MM.1S (cell line): Measurements from ENCODE around the gene PTGDS.
"Not testable (repeated sequence)": the region's sequence is repeated elsewhere in the genome, so short reads cannot be mapped to it uniquely, and the experiment has no call there.

Experiments used
- DNase-seq: peaks from one replicate; pipeline ENCODE4 v3.0.0-alpha.2; 2015
- H2AFZ ChIP-seq: fragments of 300-600 bp; sonication (generic); 2 replicates; pipeline ENCODE4 v1.6.0; 2016; ENCODE audit warnings: antibody characterized with exemption, low read length
- H3F3A ChIP-seq: fragments of 300-600 bp; sonication (generic); 2 replicates; pipeline ENCODE4 v1.6.1; 2016; ENCODE audit warnings: mild to moderate bottlenecking, antibody characterized with exemption, low read length, moderate library complexity, mixed read lengths; ENCODE audit not compliant: insufficient read depth
- H3K27ac ChIP-seq: fragments of 300-600 bp; sonication (generic); 2 replicates; pipeline ENCODE4 v1.5.1; 2016; ENCODE audit warnings: mild to moderate bottlenecking, low read length
- H3K27me3 ChIP-seq: fragments of 300-600 bp; sonication (generic); replicated peaks from 2 replicates; pipeline ENCODE4 v1.6.0; 2016; ENCODE audit warnings: low read length; ENCODE audit not compliant: insufficient read depth
- H3K36me3 ChIP-seq: fragments of 300-600 bp; sonication (generic); replicated peaks from 2 replicates; pipeline ENCODE4 v1.6.1; 2016; ENCODE audit warnings: mild to moderate bottlenecking, low read length, mixed read lengths; ENCODE audit not compliant: insufficient read depth
- H3K4me1 ChIP-seq: fragments of 300-600 bp; sonication (generic); 2 replicates; pipeline ENCODE4 v1.6.1; 2016; ENCODE audit warnings: low read length, mixed read lengths
- H3K4me2 ChIP-seq: fragments of 300-600 bp; sonication (generic); 2 replicates; pipeline ENCODE4 v1.6.0; 2016; ENCODE audit warnings: low read depth, low read length
- H3K4me3 ChIP-seq: fragments of 300-600 bp; sonication (generic); 2 replicates; pipeline ENCODE4 v1.5.1; 2016; ENCODE audit warnings: low read length, mixed read lengths
- H3K79me2 ChIP-seq: fragments of 300-600 bp; sonication (generic); 2 replicates; pipeline ENCODE4 v1.6.1; 2016; ENCODE audit warnings: mixed run types, low read length, mixed read lengths
- H3K9ac ChIP-seq: fragments of 300-600 bp; sonication (generic); 2 replicates; pipeline ENCODE4 v1.6.1; 2016; ENCODE audit warnings: low read length, mixed read lengths
- H3K9me2 ChIP-seq: fragments of 300-600 bp; sonication (generic); replicated peaks from 2 replicates; pipeline ENCODE4 v1.6.1; 2016; ENCODE audit warnings: mild to moderate bottlenecking, low read length, mixed read lengths; ENCODE audit not compliant: insufficient read depth
- H3K9me3 ChIP-seq: fragments of 300-600 bp; sonication (generic); replicated peaks from 2 replicates; pipeline ENCODE4 v1.6.1; 2016; ENCODE audit warnings: mild to moderate bottlenecking, low read length, mixed read lengths; ENCODE audit not compliant: insufficient read depth
- H4K20me1 ChIP-seq: fragments of 300-600 bp; sonication (generic); 2 replicates; pipeline ENCODE4 v1.6.1; 2016; ENCODE audit warnings: mild to moderate bottlenecking, low read length, moderate library complexity, mixed read lengths; ENCODE audit not compliant: insufficient read depth
- CTCF ChIP-seq: fragments of 300-600 bp; sonication (generic); IDR thresholded peaks from 2 replicates; pipeline ENCODE4 v1.5.1; 2016; ENCODE audit warnings: antibody characterized with exemption, low read length, mixed read lengths
- EZH2 ChIP-seq: fragments of 300-600 bp; sonication (generic); optimal IDR thresholded peaks from 2 replicates; pipeline ENCODE3; 2017; ENCODE audit warnings: low read depth, mild to moderate bottlenecking, antibody characterized with exemption, low read length, mixed read lengths
- EZH2phosphoT487 ChIP-seq: fragments of 300-600 bp; sonication (generic); IDR thresholded peaks from 2 replicates; pipeline ENCODE4 v1.6.1; 2018; ENCODE audit warnings: antibody characterized with exemption, low read length

PTGDS gene

GRCh38 chr9:137002646-137003041, 25.3 kb downstream of the PTGDS start:
- no peaks in the 10 kb centered on the region for H3K9me2 ChIP-seq
- H3K27ac ChIP-seq = no peak overlapping the region
- H3K27me3 ChIP-seq = peaks cover 59% of the 10 kb centered on the region
- H3K9me3 ChIP-seq = no peaks in the 10 kb centered on the region
- no peak overlapping the region for H3K4me2 ChIP-seq
- H3F3A ChIP-seq = peaks cover 2% of the 10 kb centered on the region; the same call in 1 of the 2 replicates
- H3K9ac ChIP-seq = no peak overlapping the region
- no peak for TF ChIP-seq CTCF
- TF ChIP-seq EZH2phosphoT487 = no peak
- no peak for TF ChIP-seq EZH2
- no peak overlapping the region for H3K4me3 ChIP-seq
- no peaks in the 10 kb centered on the region for H3K79me2 ChIP-seq
- no peak overlapping the region for H2AFZ ChIP-seq
- no peaks in the 10 kb centered on the region for H3K36me3 ChIP-seq
- H4K20me1 ChIP-seq = no peaks in the 10 kb centered on the region
- DNase-seq = no peak
- peaks cover 2% of the 10 kb centered on the region; the same call in 1 of the 2 replicates for H3K4me1 ChIP-seq

GRCh38 chr9:137004285-137004684, 27.0 kb downstream of the PTGDS start:
- not testable (repeated sequence) for DNase-seq, H3K9me2 ChIP-seq, H3F3A ChIP-seq, H3K9ac ChIP-seq, H3K27ac ChIP-seq, H3K9me3 ChIP-seq, H3K4me1 ChIP-seq, H3K79me2 ChIP-seq, H3K4me3 ChIP-seq, H4K20me1 ChIP-seq, H3K4me2 ChIP-seq, H3K36me3 ChIP-seq, H2AFZ ChIP-seq
- H3K27me3 ChIP-seq = peaks cover 60% of the 10 kb centered on the region
- TF ChIP-seq CTCF = peak; percentile 15; the same call in 1 of the 2 replicates

- no peaks in the 10 kb centered on the region for H4K20me1 ChIP-seq
- H2AFZ ChIP-seq = no peak overlapping the region
- DNase-seq = no peak
- H3K27me3 ChIP-seq = peaks cover 57% of the 10 kb centered on the region
- no peak overlapping the region for H3K4me3 ChIP-seq
- H3K79me2 ChIP-seq = no peaks in the 10 kb centered on the region
- no peak overlapping the region for H3K9ac ChIP-seq
- no peaks in the 10 kb centered on the region for H3K36me3 ChIP-seq
- H3K9me2 ChIP-seq = no peaks in the 10 kb centered on the region
- no peak overlapping the region for H3K27ac ChIP-seq
- H3K4me2 ChIP-seq = no peak overlapping the region
- H3K4me1 ChIP-seq = no peaks in the 10 kb centered on the region
- H3F3A ChIP-seq = no peaks in the 10 kb centered on the region
- no peak for TF ChIP-seq EZH2
- no peak for TF ChIP-seq CTCF
- TF ChIP-seq EZH2phosphoT487 = no peak
- H3K9me3 ChIP-seq = no peaks in the 10 kb centered on the region
Measured at GRCh38 chr9:137006116-137007003, 29.1 kb downstream of the PTGDS start.
